Stimulated activated naive CD8-positive, alpha-beta T cell treated with anti-CD3 and anti-CD28 coated beads, Interleukin-15, Interleukin-2, amounts not matched to agents 100 ng/mL and 50 ng/mL, for 24 hours (primary cell): Measurements from ENCODE around the gene MAP4K4.

Experiments
- H3K27ac Mint-ChIP-seq: one replicate; pipeline ENCODE4 v1.8.0; 2021; ENCODE audit warnings: mild to moderate bottlenecking, mixed read lengths
- H3K27me3 Mint-ChIP-seq: one replicate; pipeline ENCODE4 v1.8.0; 2021; ENCODE audit warnings: mixed read lengths
- H3K36me3 Mint-ChIP-seq: one replicate; pipeline ENCODE4 v1.8.0; 2021; ENCODE audit warnings: low read depth, mixed read lengths
- H3K4me1 Mint-ChIP-seq: one replicate; pipeline ENCODE4 v1.8.0; 2021; ENCODE audit warnings: low read depth, mixed read lengths
- H3K4me3 Mint-ChIP-seq: one replicate; pipeline ENCODE4 v1.8.0; 2021; ENCODE audit warnings: mild to moderate bottlenecking, mixed read lengths
- H3K9me3 Mint-ChIP-seq: one replicate; pipeline ENCODE4 v1.8.0; 2021; ENCODE audit warnings: mixed read lengths

The MAP4K4 gene

GRCh38 chr2:101699755-101700461 is 2.4 kb downstream of the MAP4K4 start:
- Mint-ChIP-seq H3K4me3 (no peak overlapping the region), H3K4me1 (peaks cover 38% of the 10 kb centered on the region), H3K27me3 (peaks cover 4% of the 10 kb centered on the region), H3K36me3 (peaks cover 29% of the 10 kb centered on the region), H3K9me3 (peaks cover 11% of the 10 kb centered on the region), H3K27ac (no peak overlapping the region)

GRCh38 chr2:101704046-101704466 is 6.5 kb downstream of the MAP4K4 start:
- Mint-ChIP-seq H3K4me1 (peaks cover 70% of the 10 kb centered on the region), H3K9me3 (peaks cover 7% of the 10 kb centered on the region), H3K27ac (peak overlapping the region; percentile 77), H3K27me3 (no peaks in the 10 kb centered on the region), H3K4me3 (peak overlapping the region; percentile 53), H3K36me3 (peaks cover 42% of the 10 kb centered on the region)

GRCh38 chr2:101704816-101705578 is 7.5 kb downstream of the MAP4K4 start:
- Mint-ChIP-seq H3K4me1 (peaks cover 80% of the 10 kb centered on the region), H3K36me3 (peaks cover 42% of the 10 kb centered on the region), H3K9me3 (peaks cover 7% of the 10 kb centered on the region), H3K27ac (peak overlapping the region; percentile 51), H3K27me3 (no peaks in the 10 kb centered on the region), H3K4me3 (peak overlapping the region; percentile 53)

GRCh38 chr2:101706121-101706818 is 8.8 kb downstream of the MAP4K4 start:
- H3K4me1 Mint-ChIP-seq: peaks cover 93% of the 10 kb centered on the region
- peaks cover 39% of the 10 kb centered on the region for H3K36me3 Mint-ChIP-seq
- H3K27ac Mint-ChIP-seq: peak overlapping the region; percentile 80
- peak overlapping the region; percentile 72 for H3K4me3 Mint-ChIP-seq
- H3K9me3 Mint-ChIP-seq: peaks cover 7% of the 10 kb centered on the region
- H3K27me3 Mint-ChIP-seq: no peaks in the 10 kb centered on the region

GRCh38 chr2:101706819-101707177 is 9.3 kb downstream of the MAP4K4 start:
- Mint-ChIP-seq H3K4me1 (peaks cover 98% of the 10 kb centered on the region), H3K36me3 (peaks cover 34% of the 10 kb centered on the region), H3K27ac (peak overlapping the region; percentile 80), H3K4me3 (peak overlapping the region; percentile 72), H3K27me3 (no peaks in the 10 kb centered on the region), H3K9me3 (peaks cover 7% of the 10 kb centered on the region)

- Mint-ChIP-seq H3K4me1 (peaks cover 86% of the 10 kb centered on the region), H3K4me3 (peak overlapping the region; percentile 24), H3K27ac (peak overlapping the region; percentile 13)
These were observed 12.5 kb downstream of the MAP4K4 start for GRCh38 chr2:101710036-101710435.

GRCh38 chr2:101710471-101711318 is 13.2 kb downstream of the MAP4K4 start:
- Mint-ChIP-seq H3K4me3 (peak overlapping the region; percentile 10), H3K36me3 (peaks cover 13% of the 10 kb centered on the region), H3K4me1 (peaks cover 86% of the 10 kb centered on the region), H3K9me3 (no peaks in the 10 kb centered on the region), H3K27ac (no peak overlapping the region), H3K27me3 (no peaks in the 10 kb centered on the region)

More at GRCh38 chr2:101710036-101710435, 12.5 kb downstream of the MAP4K4 start:
- Mint-ChIP-seq H3K9me3 (no peaks in the 10 kb centered on the region), H3K36me3 (peaks cover 13% of the 10 kb centered on the region), H3K27me3 (no peaks in the 10 kb centered on the region)

- peak overlapping the region; percentile 68 for H3K27ac Mint-ChIP-seq
- H3K4me3 Mint-ChIP-seq: peak overlapping the region; percentile 13
- no peaks in the 10 kb centered on the region for H3K27me3 Mint-ChIP-seq
- no peaks in the 10 kb centered on the region for H3K9me3 Mint-ChIP-seq
- peaks cover 86% of the 10 kb centered on the region for H3K4me1 Mint-ChIP-seq
- H3K36me3 Mint-ChIP-seq: peaks cover 5% of the 10 kb centered on the region
These were observed 16.6 kb downstream of the MAP4K4 start for GRCh38 chr2:101714118-101714517.

GRCh38 chr2:101717071-101717845 is 19.8 kb downstream of the MAP4K4 start:
- Mint-ChIP-seq H3K9me3 (peaks cover 4% of the 10 kb centered on the region), H3K4me1 (peaks cover 89% of the 10 kb centered on the region), H3K4me3 (peak overlapping the region; percentile 55), H3K27ac (peak overlapping the region; percentile 98), H3K27me3 (no peaks in the 10 kb centered on the region), H3K36me3 (peaks cover 26% of the 10 kb centered on the region)

GRCh38 chr2:101718479-101718878 is 21.0 kb downstream of the MAP4K4 start:
- H3K27ac Mint-ChIP-seq: peak overlapping the region; percentile 98
- no peaks in the 10 kb centered on the region for H3K27me3 Mint-ChIP-seq
- H3K4me3 Mint-ChIP-seq: peak overlapping the region; percentile 58
- H3K36me3 Mint-ChIP-seq: peaks cover 36% of the 10 kb centered on the region
- H3K9me3 Mint-ChIP-seq: peaks cover 12% of the 10 kb centered on the region
- peaks cover 98% of the 10 kb centered on the region for H3K4me1 Mint-ChIP-seq

GRCh38 chr2:101718993-101719571 is 21.6 kb downstream of the MAP4K4 start:
- peaks cover 15% of the 10 kb centered on the region for H3K9me3 Mint-ChIP-seq
- peak overlapping the region; percentile 58 for H3K4me3 Mint-ChIP-seq
- H3K27me3 Mint-ChIP-seq: no peaks in the 10 kb centered on the region
- H3K36me3 Mint-ChIP-seq: peaks cover 38% of the 10 kb centered on the region
- peak overlapping the region; percentile 98 for H3K27ac Mint-ChIP-seq
- H3K4me1 Mint-ChIP-seq: peaks cover 98% of the 10 kb centered on the region

- H3K9me3 Mint-ChIP-seq: peaks cover 15% of the 10 kb centered on the region
- H3K4me1 Mint-ChIP-seq: peaks cover 100% of the 10 kb centered on the region
- peak overlapping the region; percentile 98 for H3K27ac Mint-ChIP-seq
- H3K27me3 Mint-ChIP-seq: no peaks in the 10 kb centered on the region
- H3K4me3 Mint-ChIP-seq: peak overlapping the region; percentile 24
- H3K36me3 Mint-ChIP-seq: peaks cover 43% of the 10 kb centered on the region
These were observed 23.2 kb downstream of the MAP4K4 start for GRCh38 chr2:101720732-101721131.

- H3K4me1 Mint-ChIP-seq: peaks cover 100% of the 10 kb centered on the region
- peaks cover 39% of the 10 kb centered on the region for H3K36me3 Mint-ChIP-seq
- H3K27me3 Mint-ChIP-seq: no peaks in the 10 kb centered on the region
- no peak overlapping the region for H3K4me3 Mint-ChIP-seq
- peak overlapping the region; percentile 81 for H3K27ac Mint-ChIP-seq
- peaks cover 15% of the 10 kb centered on the region for H3K9me3 Mint-ChIP-seq
These were observed 25.4 kb downstream of the MAP4K4 start for GRCh38 chr2:101722864-101723263.
